ENCODE data around the gene LTBP3.

GRCh38 chr11:65525546-65526480, 32.3 kb downstream of the LTBP3 start:
- no peak for TF ChIP-seq CTCF (IDR thresholded peaks at IDR 0.05; ENCODE audit: low read depth, low read length, poor library complexity, severe bottlenecking)
- TF ChIP-seq EZH2phosphoT487 (IDR thresholded peaks at IDR 0.05; ENCODE audit: borderline replicate concordance, low read length): no peak

Data from DOHH2 (cell line).